Activated CD4-positive, alpha-beta memory T cell treated with anti-CD3 and anti-CD28 coated beads for 36 hours (primary cell): Measurements from ENCODE around the gene OXCT2. TPM values are rescaled to one million over a fixed set of nuclear protein-coding genes. Genes with fewer than 3 reads are reported as not detected.

Experiments
- CTCF ChIA-PET: fragments of 350-600 bp; sonication (Branson Sonifier 250); formaldehyde crosslinking; loops from one replicate; lab custom pipeline; 2021; ENCODE audit warnings: antibody characterized with exemption, inconsistent platforms; lab: Charles Lee
- POLR2A ChIA-PET: fragments of 350-600 bp; sonication (Branson Sonifier 250); formaldehyde crosslinking; loops from one replicate; lab custom pipeline; 2021; ENCODE audit warnings: antibody characterized with exemption; lab: Charles Lee
- DNase-seq: peaks from one replicate; pipeline ENCODE4 v3.0.0-alpha.2; 2020
- H3K27ac Mint-ChIP-seq: one replicate; pipeline ENCODE4 v1.8.0; 2021; ENCODE audit warnings: mixed read lengths
- H3K27me3 Mint-ChIP-seq: one replicate; pipeline ENCODE4 v1.8.0; 2021; ENCODE audit warnings: mixed read lengths
- H3K36me3 Mint-ChIP-seq: one replicate; pipeline ENCODE4 v1.8.0; 2021; ENCODE audit warnings: mixed read lengths
- H3K4me1 Mint-ChIP-seq: one replicate; pipeline ENCODE4 v1.8.0; 2021; ENCODE audit warnings: low read depth, mixed read lengths
- H3K4me3 Mint-ChIP-seq: one replicate; pipeline ENCODE4 v1.8.0; 2021; ENCODE audit warnings: mild to moderate bottlenecking, mixed read lengths
- H3K9me3 Mint-ChIP-seq: one replicate; pipeline ENCODE4 v1.8.0; 2021; ENCODE audit warnings: mixed read lengths
- intact Hi-C: fragments of 100-400 bp; cut with micrococcal nuclease; formaldehyde crosslinking; loops from one replicate; pipeline ENCODE4 v1.15.1; 2023
- total RNA-seq, 2 experiments: library from RNA; stranded (reverse); gene quantifications; one replicate each; pipeline ENCODE4 v1.2.3, GENCODE V29; 2021

The OXCT2 gene
- total RNA-seq, 2 experiments from 2014 or later: 1.2 to 1.9 TPM

DNA sequence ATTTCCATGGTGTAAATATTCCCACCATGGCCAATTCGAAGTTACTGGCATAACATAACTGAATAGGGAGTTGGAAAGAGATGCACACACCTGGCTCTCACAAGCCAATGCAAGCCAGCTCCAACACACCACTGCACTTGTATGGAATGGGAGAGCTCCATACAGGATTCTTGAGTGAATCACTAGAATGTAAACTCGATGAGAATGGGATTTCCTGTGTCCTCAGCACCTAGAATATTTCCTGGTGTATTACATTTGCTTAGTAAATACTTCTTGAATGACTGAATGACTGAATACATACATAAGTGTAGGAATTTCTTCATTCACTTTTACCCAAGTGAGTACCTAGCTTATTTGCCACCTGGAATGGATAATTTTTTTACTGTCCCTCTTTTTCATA, 48.7 kb downstream of the OXCT2 start:
- ChIA-PET POLR2A (no interaction called here), CTCF (interaction anchor here (0.6 to 7.7 kb wide), 5 partner anchors 41 to 116 kb away, joined by 3 to 53 read pairs (median 4); partner anchors contain the start of gene NT5C1A)
- Mint-ChIP-seq H3K27me3 (peaks cover 39% of the 10 kb centered on the region), H3K9me3 (no peaks in the 10 kb centered on the region), H3K36me3 (no peaks in the 10 kb centered on the region), H3K4me3 (no peak overlapping the region), H3K4me1 (peaks cover 7% of the 10 kb centered on the region), H3K27ac (no peak overlapping the region)
- no peak for DNase-seq
- intact Hi-C loops: no loop called here

DNA sequence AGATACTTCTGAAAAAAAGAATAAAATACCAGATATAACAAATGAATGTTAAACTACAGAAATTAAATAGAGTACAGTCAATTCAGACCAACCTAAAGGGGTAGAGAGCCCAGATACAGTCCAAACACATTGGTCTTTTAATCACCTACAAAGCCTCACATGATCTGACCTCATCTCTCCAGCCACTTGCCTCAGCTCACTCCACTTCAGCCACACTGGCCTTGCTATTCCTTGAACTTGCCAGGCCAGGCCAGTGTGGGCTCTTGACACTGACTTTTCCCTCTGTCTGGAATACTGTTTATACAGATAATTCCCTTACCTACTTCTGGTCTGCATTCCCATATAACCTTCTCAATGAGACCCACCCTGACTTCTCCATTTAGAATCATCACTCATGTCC, 49.5 kb downstream of the OXCT2 start:
- Mint-ChIP-seq H3K9me3 (no peaks in the 10 kb centered on the region), H3K4me1 (peaks cover under 1% of the 10 kb centered on the region), H3K4me3 (no peak overlapping the region), H3K36me3 (no peaks in the 10 kb centered on the region), H3K27ac (no peak overlapping the region), H3K27me3 (peaks cover 39% of the 10 kb centered on the region)
- no peak for DNase-seq
- ChIA-PET CTCF (interaction anchor here (2.2 to 7.7 kb wide), 4 partner anchors 50 to 117 kb away, joined by 9 to 63 read pairs (median 49); partner anchors contain the start of gene NT5C1A), POLR2A (no interaction called here)
- intact Hi-C loops: no loop called here

DNA sequence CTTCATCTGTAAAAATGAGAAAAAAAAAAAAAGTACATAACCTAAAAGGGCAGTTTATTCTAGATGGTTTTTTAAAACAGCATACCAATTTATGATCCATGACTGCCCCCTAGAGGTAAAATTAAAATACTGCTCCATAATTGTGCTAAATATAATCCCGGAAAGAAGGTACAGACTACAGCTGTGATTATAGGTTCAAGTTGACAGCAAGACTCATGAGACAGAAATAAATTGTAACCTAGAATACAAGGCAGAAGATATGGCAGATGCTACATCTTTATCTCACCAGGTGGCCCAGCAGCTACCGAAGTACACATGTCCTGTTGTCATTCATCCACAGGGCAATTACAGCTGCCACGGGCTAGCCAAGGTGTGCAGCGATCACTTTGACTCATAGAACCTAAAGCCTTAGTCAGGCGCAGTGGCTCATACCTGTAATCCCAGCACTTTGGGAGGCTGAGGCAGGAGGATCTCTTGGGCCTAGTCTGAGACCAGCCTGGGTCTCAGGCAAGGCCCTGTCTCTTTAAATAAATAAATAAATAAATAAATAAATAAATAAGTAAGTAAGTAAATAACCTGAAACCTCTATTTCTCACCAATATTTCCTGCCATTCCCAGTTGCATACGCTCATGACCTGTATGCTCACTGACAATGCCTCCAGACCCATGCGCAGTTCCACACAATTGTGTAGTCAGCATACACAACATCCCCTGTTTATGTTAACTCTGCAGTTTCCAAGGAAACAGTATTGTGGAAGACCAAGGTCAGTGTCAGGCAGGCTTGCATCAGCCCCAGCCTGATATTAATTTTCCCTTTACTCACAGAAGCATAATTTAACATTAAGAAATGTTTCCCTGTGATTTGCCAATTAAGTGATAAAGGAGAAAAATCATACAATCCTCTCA, 50.8 kb downstream of the OXCT2 start:
- ChIA-PET CTCF (interaction anchor here (0.6 to 7.7 kb wide), 26 partner anchors 10 to 559 kb away, joined by 3 to 63 read pairs (median 4); partner anchors contain the start of genes HPCAL4 and NT5C1A), POLR2A (interaction anchor here (0.6 kb wide), 1 partner anchor 761 kb away, joined by 4 read pairs; no protein-coding TSS in a partner anchor)
- intact Hi-C loops: no loop called here
- no peak for DNase-seq
- peaks cover 41% of the 10 kb centered on the region for H3K27me3 Mint-ChIP-seq
- H3K27ac Mint-ChIP-seq: peak overlapping the region; percentile 0
- H3K36me3 Mint-ChIP-seq: no peaks in the 10 kb centered on the region
- H3K9me3 Mint-ChIP-seq: no peaks in the 10 kb centered on the region
- no peaks in the 10 kb centered on the region for H3K4me1 Mint-ChIP-seq
- H3K4me3 Mint-ChIP-seq: no peak overlapping the region

Other genes starting within 250 kb of the OXCT2 start
- gene PABPC4, start 194.6 kb downstream of the OXCT2 start, total RNA-seq: 100 to 1,000 TPM; 261 to 265 TPM
- under 1 TPM; 0.19 TPM for gene HEYL, start 131.7 kb downstream of the OXCT2 start, total RNA-seq
- gene NT5C1A, start 99.2 kb downstream of the OXCT2 start, total RNA-seq: not detected
- under 1 TPM; 0.43 to 0.61 TPM for gene HPCAL4, start 79.9 kb downstream of the OXCT2 start, total RNA-seq
- gene PPIE, start 32.5 kb downstream of the OXCT2 start, total RNA-seq: 10 to 100 TPM; 64.1 to 68.7 TPM
- gene BMP8B, start 17.5 kb upstream of the OXCT2 start, total RNA-seq: under 1 TPM; 0.53 to 0.55 TPM
- gene TRIT1, start 112.2 kb upstream of the OXCT2 start, total RNA-seq: 10 to 100 TPM; 21.0 to 21.9 TPM
- under 1 TPM in 1 of 2 experiments, not detected in 1; 0.07 TPM for gene MYCL, start 130.6 kb upstream of the OXCT2 start, total RNA-seq
- 1 to 10 TPM; 6.0 to 7.5 TPM for gene MFSD2A, start 183.8 kb upstream of the OXCT2 start, total RNA-seq